BE2C (cell line): ENCODE results near the gene ETFB.
A peak's percentile ranks its signal among the peaks of the same experiment; 100 is the strongest.

Source experiments
- DNase-seq: peaks from one replicate; pipeline ENCODE4 v3.0.0-alpha.2; 2020
- H3K27me3 ChIP-seq: fragments of 250-450 bp; sonication (Bioruptor Pico); 2 replicates; pipeline ENCODE4 v1.5.1; 2020; ENCODE audit warnings: mild to moderate bottlenecking
- H3K36me3 ChIP-seq: fragments of 250-450 bp; sonication (Bioruptor Pico); 2 replicates; pipeline ENCODE4 v1.5.1; 2020; ENCODE audit warnings: mild to moderate bottlenecking
- H3K4me1 ChIP-seq: fragments of 250-450 bp; sonication (Bioruptor Pico); 2 replicates; pipeline ENCODE4 v1.5.1; 2020
- H3K4me3 ChIP-seq: 2 replicates; pipeline ENCODE4 v1.5.1; 2011; ENCODE audit warnings: low read depth, low read length
- H3K9me3 ChIP-seq: fragments of 250-450 bp; sonication (Bioruptor Pico); 2 replicates; pipeline ENCODE4 v1.5.1; 2020
- TF ChIP-seq, protein P1 (sequence below): IDR thresholded peaks from 2 replicates; pipeline ENCODE4 v1.5.1; 2012; ENCODE audit warnings: mild to moderate bottlenecking, low read depth, low read length

The ETFB gene

DNA sequence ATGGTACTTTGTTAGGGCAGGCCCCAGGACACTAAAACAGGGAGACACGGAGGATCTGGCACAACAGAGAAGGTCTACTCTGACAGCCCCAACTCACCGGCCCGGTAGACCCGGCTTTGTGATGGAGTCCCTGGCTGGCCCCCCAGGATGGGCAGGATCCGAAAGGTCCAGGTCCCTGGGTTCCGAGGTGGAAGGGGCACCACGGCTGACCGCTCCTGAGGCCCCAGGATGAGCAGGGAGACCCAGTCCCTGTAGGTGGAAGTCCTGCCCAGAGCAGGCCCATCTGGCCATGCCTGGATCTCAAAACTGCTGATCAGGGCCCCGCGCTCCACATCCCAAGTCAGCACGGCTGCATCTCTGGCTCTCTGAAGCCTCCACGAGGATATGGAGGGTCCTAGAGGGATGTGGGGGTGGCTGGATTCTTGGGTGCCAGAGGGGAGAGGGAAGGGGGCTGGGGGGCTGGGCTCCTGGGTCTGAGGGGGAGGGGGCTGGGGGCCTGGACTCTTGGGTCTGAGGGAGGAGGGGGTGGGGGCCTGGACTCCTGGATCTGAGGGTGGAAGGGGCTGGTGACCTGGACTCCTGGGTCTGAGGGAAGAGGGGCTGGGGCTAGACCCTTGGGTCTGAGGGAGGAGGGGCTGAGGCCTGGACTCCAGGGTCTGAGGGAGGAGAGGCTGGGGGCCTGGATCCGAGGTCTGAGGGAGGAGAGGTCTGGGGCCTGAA lies 28.9 kb downstream of the ETFB start:
- Histone ChIP-seq H3K27me3 (peaks cover 10% of the 10 kb centered on the region), H3K4me1 (no peaks in the 10 kb centered on the region), H3K9me3 (no peaks in the 10 kb centered on the region; the same call in 1 of the 2 replicates), H3K36me3 (no peaks in the 10 kb centered on the region), H3K4me3 (no peak overlapping the region)
- DNase-seq, result no peak
- TF ChIP-seq, protein P1, sequence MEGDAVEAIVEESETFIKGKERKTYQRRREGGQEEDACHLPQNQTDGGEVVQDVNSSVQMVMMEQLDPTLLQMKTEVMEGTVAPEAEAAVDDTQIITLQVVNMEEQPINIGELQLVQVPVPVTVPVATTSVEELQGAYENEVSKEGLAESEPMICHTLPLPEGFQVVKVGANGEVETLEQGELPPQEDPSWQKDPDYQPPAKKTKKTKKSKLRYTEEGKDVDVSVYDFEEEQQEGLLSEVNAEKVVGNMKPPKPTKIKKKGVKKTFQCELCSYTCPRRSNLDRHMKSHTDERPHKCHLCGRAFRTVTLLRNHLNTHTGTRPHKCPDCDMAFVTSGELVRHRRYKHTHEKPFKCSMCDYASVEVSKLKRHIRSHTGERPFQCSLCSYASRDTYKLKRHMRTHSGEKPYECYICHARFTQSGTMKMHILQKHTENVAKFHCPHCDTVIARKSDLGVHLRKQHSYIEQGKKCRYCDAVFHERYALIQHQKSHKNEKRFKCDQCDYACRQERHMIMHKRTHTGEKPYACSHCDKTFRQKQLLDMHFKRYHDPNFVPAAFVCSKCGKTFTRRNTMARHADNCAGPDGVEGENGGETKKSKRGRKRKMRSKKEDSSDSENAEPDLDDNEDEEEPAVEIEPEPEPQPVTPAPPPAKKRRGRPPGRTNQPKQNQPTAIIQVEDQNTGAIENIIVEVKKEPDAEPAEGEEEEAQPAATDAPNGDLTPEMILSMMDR, result no peak

DNA sequence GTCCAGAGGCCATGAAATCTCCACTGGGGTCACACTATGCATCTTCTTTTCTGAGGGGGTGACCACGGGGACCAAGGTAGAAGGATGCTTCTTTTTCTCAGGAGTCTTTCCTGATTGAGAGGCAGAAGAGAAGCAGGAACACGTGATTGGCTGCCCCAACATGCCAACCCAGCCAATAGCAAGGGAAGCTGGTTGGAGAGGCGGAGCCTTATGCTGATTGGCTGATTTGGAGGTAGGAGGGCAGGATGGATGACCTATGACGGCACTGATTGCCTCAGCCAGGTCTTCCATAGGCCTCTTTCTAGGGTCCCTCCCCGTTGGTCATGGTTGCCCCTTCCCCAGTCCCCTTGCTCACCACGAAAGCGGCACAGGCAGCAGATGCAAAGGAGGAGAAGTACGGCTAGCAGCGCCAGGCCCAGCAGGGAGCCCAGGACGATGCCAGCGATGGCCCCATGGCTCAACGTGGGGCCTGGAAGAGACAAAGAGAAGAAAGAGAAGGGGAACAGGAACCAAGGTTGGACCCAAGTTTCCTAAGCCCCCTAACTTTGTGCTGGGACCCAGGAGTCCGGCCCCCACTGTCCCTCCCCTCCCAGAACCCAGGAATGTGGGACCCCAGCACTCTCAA lies 32.2 kb downstream of the ETFB start:
- TF ChIP-seq, protein P1, result no peak
- no peaks in the 10 kb centered on the region for H3K27me3 ChIP-seq
- H3K4me3 ChIP-seq, result no peak overlapping the region
- no peaks in the 10 kb centered on the region for H3K4me1 ChIP-seq
- DNase-seq, result peak; percentile 74
- H3K9me3 ChIP-seq, result no peaks in the 10 kb centered on the region; the same call in 1 of the 2 replicates
- no peaks in the 10 kb centered on the region for H3K36me3 ChIP-seq

DNA sequence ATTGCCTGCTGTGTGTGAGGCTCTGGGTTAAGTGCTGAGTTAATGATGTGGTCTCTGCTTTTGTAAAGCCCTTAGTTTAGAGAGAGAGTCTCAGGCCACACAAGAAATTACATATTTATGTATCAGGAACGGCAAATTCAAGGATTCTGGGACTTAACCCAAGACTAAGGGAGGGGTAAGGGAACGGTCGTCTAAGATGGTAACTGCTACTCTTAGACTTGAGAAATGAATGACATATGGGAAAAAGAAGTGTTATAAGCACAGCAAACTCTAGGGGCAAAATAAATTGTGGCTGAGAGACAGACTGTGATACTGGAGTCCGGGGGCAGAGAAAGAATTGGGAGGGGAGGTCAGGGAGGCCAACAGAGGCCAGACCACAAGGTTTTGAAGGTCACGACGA lies 34.5 kb downstream of the ETFB start:
- H3K36me3 ChIP-seq, result no peaks in the 10 kb centered on the region
- H3K4me3 ChIP-seq, result no peak overlapping the region
- H3K9me3 ChIP-seq, result no peaks in the 10 kb centered on the region; the same call in 1 of the 2 replicates
- TF ChIP-seq, protein P1, result no peak
- no peak for DNase-seq
- no peaks in the 10 kb centered on the region for H3K4me1 ChIP-seq
- no peaks in the 10 kb centered on the region for H3K27me3 ChIP-seq

DNA sequence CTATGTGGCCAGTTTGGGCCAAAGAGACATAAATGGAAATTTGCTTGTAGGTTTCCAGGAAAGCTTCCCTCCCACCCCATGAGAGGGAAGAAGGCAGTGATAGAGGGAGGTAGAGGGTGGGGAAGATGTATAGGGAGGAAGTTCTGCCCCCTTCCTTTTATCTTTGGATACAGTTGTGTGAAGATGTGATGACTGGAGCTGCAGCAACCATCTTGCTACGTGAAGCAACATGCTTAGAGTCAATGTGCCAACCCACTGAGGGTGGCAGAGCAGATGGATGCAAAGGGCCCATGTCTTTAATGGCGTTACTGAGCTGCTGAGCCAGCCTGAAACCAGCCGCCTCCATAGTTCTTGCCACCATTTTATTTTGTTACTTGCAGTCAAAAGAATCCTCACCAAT lies 35.0 kb downstream of the ETFB start:
- no peak overlapping the region for H3K4me3 ChIP-seq
- TF ChIP-seq, protein P1, result no peak

DNA sequence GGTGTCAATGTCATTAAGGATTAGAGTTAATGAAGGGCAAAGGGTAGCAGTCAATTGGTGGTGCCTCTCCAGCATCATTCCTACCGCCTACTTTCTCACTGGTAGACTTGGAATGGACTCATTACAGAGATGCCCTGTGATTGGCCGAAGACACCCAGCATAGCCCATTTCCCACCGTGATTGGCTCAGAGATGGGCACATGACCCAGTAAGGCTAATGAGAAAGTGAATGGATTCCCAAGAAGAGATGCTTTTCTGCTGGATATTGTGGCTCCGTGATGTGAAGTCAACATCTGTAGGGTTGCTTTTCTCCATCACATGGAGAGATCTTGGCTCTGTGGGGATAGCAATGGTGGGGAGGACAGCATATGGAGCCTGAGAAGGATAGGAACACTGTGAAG lies 35.8 kb downstream of the ETFB start:
- Histone ChIP-seq H3K4me1 (no peaks in the 10 kb centered on the region), H3K4me3 (no peak overlapping the region), H3K27me3 (no peaks in the 10 kb centered on the region), H3K9me3 (no peaks in the 10 kb centered on the region; the same call in 1 of the 2 replicates), H3K36me3 (no peaks in the 10 kb centered on the region)
- DNase-seq, result no peak
- TF ChIP-seq, protein P1, result no peak

More for the DNA sequence above, 35.0 kb downstream of the ETFB start:
- Histone ChIP-seq H3K36me3 (no peaks in the 10 kb centered on the region), H3K4me1 (no peaks in the 10 kb centered on the region), H3K27me3 (no peaks in the 10 kb centered on the region), H3K9me3 (no peaks in the 10 kb centered on the region; the same call in 1 of the 2 replicates)
- DNase-seq, result no peak

DNA sequence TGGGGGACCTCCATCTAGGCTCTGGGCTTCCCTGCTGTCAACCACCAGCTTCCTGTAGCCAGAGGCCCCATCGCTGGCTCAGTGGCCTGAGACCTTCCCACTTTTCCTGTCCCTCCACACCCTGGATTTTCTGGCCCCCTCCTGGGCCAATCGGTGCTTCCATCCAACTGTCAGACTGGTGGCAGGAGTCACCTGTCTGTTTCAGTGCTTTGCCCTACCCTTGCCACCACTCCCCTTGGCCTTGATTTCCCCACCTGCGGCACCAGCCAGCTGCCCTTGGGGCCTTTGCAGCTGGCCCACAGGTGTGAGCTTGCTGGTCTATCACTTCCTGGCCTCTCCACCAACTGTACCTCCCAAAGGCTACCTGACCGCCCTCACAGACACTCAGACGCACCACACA lies 36.8 kb downstream of the ETFB start:
- H3K4me1 ChIP-seq, result no peaks in the 10 kb centered on the region
- H3K4me3 ChIP-seq, result no peak overlapping the region
- TF ChIP-seq, protein P1, result no peak

More for the DNA sequence above, 36.8 kb downstream of the ETFB start:
- no peak for DNase-seq
- Histone ChIP-seq H3K9me3 (no peaks in the 10 kb centered on the region; the same call in 1 of the 2 replicates), H3K36me3 (no peaks in the 10 kb centered on the region), H3K27me3 (no peaks in the 10 kb centered on the region)
